GM18526 (cell line): ENCODE data around the gene TUBB.

Experiments used
- POLR2A ChIP-seq: IDR thresholded peaks from 3 replicates; pipeline ENCODE4 v1.6.1; 2011; ENCODE audit not compliant: insufficient read length; ENCODE audit errors: extremely low read depth

Gene TUBB

DNA sequence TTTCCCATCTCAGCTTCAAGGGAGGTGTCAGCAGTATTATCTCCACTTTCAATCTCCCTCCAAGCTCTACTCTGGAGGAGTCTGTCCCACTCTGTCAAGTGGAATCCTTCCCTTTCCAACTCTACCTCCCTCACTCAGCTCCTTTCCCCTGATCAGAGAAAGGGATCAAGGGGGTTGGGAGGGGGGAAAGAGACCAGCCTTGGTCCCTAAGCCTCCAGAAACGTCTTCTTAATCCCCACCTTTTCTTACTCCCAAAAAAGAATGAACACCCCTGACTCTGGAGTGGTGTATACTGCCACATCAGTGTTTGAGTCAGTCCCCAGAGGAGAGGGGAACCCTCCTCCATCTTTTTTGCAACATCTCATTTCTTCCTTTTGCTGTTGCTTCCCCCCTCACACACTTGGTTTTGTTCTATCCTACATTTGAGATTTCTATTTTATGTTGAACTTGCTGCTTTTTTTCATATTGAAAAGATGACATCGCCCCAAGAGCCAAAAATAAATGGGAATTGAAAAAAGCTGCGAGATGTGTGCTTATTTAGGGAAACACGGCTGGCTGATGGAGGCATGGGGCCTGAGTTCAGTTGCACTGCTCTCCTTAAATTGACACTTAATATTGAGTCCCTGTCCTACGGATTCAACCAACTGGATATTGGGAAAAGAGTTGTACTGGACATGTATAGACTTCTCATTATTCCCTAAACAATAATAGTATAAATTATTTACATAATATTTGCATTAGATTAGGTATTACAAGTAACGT, 4.9 kb downstream of the TUBB start:
- no peak for TF ChIP-seq POLR2A

GRCh38 chr6:30725713-30726505, 5.8 kb downstream of the TUBB start:
- no peak for TF ChIP-seq POLR2A

GRCh38 chr6:30726506-30727413, 6.6 kb downstream of the TUBB start:
- TF ChIP-seq POLR2A, result no peak

GRCh38 chr6:30727920-30728553, 7.9 kb downstream of the TUBB start:
- TF ChIP-seq POLR2A, result no peak

- TF ChIP-seq POLR2A, result no peak
Measured at GRCh38 chr6:30730601-30731435, 10.7 kb downstream of the TUBB start.

DNA sequence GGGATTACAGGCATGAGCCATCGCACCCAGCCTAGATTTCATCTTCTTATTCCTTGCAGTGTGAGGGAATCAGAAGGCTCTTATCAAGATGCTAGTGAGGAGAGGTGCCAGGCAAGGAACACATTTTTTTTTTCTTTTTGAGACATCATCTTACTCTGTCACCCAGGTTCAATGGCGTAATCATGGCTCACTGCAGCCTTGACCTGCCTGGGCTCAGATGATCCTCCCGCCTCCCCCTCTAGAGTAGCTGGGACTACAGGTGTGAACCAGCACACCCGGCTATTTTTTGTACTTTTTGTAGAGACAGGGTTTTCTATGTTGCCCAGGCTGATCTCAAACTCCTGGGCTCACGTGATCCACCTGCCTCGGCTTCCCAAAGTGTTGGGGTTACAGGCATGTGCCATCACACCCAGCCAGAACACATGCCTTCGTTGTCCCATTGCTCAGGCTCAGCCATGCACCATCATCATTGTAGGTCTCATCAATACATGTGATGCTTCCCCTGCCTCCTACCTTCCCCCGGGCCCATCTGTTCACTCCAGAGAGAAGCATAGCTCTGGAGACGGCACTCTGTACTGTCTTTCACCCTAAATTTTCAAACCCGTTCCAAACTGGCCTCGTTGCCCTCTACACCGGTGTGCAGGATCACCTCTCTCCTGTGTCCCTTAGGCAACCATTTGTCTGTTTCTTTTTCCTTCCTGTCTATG, 12.2 kb downstream of the TUBB start:
- no peak for TF ChIP-seq POLR2A

- no peak for TF ChIP-seq POLR2A
Measured at GRCh38 chr6:30735668-30736314, 15.6 kb downstream of the TUBB start.

DNA sequence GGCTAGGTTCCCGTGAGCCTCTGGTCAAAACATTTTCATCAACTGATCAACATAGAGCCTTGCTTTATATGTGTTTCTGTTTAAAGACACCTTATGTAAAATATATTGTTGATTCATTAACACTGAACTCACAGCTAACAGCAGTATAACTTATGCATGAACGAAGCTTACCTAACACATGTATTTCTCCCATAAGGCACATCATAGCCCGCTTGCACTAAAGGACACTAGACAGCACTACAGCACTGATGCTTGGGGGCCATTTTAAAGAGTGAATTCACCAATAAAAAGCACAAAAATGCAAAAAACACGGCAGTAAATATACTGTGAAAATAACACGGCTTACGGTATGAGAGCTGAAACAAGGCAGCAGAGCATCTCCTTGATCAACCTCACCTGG, 18.4 kb downstream of the TUBB start:
- no peak for TF ChIP-seq POLR2A

- TF ChIP-seq POLR2A, result no peak
Measured at GRCh38 chr6:30740540-30740870, 20.4 kb downstream of the TUBB start.

GRCh38 chr6:30741063-30741779, 21.1 kb downstream of the TUBB start:
- TF ChIP-seq POLR2A, result no peak

DNA sequence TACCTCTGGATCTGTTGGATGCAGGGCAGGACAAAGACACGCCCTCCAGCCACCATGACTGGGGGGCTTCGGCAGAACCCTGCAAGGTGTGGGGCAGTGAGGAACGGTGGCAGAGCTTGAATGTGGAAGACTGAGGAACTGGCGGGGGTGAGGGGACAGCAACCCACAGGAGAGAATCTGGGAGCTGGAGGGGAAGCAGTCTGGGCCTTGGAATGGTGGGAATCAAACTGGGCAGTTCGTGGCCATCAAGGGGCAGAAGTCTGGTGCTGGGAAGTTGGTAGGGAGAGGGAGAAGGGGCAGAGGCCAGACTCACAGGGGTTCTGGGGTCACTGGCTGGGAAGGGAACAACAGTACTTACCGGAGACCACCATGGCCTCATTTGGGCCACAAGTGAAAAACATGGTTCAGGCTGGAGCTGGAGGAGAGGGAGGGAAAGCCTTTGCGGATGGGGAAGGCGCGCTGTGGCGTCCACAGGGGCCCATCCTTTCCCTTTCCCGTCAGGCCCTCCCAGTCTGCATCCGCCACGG, 21.7 kb downstream of the TUBB start:
- TF ChIP-seq POLR2A, result no peak
